Islet precursor cell (in vitro differentiated cells): Measurements from ENCODE around the gene RDH13.
A peak's percentile ranks its signal among the peaks of the same experiment; 100 is the strongest.
"Not testable (repeated sequence)": the region's sequence is repeated elsewhere in the genome, so short reads cannot be mapped to it uniquely, and the experiment has no call there.

Source experiments
- DNase-seq: peaks from one replicate; pipeline ENCODE4 v3.0.0-alpha.2; 2018

RDH13 gene

DNA sequence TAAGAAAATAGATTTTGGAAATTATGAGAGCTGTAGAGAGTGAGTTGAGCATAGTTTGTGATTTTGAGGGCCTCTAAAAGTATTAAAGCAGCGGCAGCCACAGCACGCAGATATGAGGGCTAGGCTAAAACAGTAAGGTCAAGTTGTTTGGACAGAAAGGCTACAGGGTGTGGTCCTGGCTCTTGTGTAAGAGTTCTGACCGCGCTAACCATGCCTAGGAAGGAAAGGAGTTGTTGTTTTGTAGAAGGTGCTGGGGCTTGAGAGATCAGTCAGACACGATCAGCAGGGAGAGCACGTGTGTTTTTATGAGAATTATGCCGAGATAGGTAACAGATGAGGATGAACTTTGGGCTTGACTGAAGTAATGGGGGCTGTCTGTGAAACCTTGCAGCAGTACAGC, 54.2 kb downstream of the RDH13 start:
- DNase-seq: not testable (repeated sequence)

DNA sequence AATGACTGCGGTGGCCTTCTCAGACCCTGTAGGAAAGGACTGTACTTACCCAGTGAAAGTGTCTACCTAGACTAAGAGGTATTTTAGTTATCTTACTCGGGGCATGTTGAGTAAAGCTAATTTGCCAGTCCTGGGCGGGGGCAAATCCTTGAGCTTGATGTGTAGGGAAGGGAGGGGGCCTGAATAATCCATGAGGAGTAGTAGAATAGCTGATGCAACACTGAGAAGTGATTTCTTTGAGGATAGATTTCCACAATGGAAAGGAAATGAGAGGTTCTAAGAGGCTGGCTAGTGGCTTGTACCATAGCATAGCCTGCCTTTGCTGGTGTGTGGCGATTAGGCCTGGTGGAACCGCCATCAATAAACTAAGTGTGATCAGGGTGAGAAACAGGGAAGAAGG, 54.8 kb downstream of the RDH13 start:
- DNase-seq: not testable (repeated sequence)

DNA sequence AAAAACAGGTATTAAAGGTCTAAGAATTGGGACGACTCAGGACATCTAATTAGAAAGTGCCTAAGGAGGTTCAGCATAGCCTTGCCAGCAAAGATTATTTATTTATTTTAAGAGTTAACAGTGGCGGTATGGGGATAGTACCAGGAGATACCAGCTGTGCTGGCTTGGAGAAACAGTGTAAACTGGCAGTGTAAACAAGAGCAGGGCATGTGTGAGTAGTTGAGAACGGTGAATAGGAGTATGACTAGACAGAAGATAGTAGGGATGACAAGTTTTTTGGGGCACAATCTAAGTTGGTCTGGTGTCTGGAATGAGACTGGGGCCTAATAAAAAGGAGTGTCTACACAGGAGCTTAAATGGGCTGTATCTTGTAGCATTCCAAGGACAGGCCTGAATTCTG, 55.4 kb downstream of the RDH13 start:
- not testable (repeated sequence) for DNase-seq

DNA sequence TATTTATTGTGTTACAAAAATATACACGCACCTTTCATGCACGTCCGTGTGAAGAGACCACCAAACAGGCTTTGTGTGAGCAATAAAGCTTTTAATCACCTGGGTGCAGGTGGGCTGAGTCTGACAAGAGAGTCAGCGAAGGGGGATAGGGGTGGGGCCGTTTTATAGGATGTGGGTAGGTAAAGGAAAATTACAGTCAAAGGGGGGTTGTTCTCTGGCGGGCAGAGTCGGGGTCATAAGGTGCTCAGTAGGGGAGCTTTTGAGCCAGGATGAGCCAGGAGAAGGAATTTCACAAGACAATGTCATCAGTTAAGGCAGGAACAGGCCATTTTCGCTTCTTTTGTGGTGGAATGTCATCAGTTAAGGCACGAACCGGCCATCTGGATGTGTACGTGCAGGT, 56.2 kb downstream of the RDH13 start:
- DNase-seq: not testable (repeated sequence)

DNA sequence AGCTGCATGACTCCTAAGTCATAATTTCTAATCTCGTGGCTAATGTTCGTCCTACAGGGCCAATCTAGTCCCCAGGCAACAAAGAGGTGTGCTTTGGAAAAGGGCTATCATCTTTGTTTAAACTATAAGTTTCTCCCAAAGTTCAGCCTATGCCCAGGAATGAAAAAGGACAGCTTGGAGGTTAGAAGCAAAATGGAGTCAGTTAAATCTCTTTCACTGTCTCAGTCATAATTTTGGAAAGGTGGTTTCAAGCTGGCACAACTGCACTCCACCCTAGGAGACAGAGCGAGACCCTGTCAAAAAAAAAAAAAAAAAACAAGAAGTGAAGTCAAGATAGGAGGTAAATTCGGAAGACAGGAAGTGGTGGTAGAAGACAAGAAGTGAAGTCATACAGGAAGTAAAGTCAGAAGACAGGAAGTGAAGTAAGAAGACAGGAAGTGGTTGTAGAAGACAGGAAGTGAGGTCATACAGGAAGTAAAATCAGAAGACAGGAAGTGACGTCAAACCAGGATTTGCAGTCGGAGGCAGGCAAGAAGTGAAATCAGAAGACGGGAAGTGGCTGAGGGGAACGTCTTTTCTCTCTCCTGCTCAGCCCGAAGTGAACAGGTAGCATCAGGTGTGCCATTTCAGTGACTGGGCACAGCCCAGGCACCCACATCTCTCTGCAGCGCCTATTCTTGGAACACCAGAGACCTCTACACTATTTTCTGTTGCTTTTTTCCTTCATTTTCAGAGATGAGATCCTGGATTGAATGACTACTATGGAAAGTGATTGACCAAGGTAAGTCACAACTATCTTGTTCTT, 57.1 kb downstream of the RDH13 start:
- peak; percentile 72 for DNase-seq

DNA sequence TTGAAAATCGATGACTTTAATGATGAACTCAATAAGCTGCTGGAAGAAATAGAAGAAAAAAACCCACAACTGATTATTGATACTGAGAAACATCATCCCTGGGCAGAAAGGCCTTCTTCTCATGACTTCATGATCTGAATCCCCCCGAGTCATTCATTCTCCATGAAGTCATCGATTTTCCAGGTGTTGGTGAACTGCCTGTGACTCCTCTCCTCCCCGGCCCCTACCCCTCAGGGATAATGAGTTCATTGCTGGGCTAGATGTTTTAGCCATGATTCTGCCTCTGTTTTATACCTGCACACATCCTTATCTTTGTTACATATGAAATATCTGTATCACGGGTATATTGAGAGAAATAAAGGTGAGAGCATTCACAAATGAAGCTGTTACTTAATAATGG, 62.2 kb downstream of the RDH13 start:
- no peak for DNase-seq

DNA sequence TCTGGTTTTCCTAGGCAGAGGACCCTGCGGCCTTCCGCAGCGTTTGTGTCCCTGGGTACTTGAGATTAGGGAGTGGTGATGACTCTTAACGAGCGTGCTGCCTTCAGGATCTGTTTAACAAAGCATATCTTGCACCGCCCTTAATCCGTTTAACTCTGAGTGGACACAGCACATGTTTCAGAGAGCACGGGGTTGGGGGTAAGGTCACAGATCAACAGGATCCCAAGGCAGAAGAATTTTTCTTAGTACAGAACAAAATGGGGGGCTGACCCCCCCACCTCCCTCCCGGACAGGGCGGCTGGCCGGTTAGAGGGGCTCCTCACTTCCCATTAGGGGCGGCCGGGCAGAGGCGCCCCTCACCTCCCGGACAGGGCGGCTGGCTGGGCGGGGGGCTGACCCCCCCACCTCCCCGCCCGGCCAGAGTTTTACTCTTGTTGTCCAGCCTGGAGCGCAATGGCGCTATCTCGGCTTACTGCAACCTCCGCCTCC, 64.2 kb downstream of the RDH13 start:
- not testable (repeated sequence) for DNase-seq

DNA sequence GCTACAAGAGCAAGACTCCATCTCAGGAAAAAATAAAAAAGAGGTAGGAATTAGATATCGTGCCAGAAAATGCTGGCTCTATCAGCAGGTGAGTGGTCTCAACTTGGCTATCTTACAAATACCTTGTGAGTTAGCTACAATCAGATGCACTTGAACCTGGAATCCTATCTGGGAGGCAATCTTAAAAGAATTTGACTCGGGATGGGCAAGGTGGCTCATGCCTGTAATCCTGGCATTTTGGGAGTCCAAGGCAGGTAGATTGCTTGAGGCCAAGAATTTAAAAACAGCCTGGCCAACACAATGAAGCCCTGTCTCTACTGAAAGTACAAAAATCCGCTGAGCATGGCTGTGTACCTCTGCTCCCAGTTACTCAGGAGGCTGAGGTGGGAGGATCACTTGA, 67.4 kb downstream of the RDH13 start:
- DNase-seq: no peak
